ENCODE data around the gene ENPEP.
"Not testable (repeated sequence)": the region's sequence is repeated elsewhere in the genome, so short reads cannot be mapped to it uniquely, and the experiment has no call there.

The ENPEP gene

DNA sequence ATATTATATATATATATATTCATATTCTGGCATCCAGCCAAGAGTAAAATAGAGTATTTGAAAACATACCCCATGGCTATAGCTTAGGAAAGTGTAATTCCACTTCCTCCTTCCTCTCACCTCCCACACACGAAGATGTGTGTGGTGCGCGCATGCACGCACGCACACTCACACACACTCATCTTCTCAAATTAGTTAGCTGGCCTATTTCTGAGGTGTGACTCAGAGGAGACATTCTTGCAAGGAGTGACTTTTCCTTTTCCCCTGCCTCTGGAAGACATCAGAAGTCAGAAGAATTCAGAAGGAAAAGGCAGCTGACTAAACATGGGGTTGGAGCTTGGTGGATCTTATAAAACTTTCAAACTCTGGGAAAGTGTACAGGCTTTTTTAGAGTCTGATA is 8.8 kb downstream of the ENPEP start:
- peak; percentile 86 for DNase-seq

DNA sequence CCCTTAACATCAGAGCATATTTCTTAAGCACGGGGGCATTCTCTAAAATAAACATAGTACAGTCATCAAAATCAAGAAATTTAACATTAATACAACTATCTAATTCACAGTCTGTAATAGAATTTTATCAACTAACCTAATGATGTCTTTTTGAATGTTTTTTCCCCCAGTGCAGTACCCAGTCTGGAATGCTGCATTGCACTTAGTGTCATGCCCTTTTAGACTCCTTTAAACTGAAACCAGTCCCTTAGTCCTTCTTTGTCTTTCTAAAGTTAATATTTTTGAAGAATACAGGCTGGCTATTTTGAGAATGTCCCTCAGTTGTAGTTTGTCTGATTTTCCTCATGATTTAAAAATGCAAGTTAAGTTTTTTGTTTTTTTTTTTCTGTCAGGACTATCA is 9.5 kb downstream of the ENPEP start:
- no peak for DNase-seq

DNA sequence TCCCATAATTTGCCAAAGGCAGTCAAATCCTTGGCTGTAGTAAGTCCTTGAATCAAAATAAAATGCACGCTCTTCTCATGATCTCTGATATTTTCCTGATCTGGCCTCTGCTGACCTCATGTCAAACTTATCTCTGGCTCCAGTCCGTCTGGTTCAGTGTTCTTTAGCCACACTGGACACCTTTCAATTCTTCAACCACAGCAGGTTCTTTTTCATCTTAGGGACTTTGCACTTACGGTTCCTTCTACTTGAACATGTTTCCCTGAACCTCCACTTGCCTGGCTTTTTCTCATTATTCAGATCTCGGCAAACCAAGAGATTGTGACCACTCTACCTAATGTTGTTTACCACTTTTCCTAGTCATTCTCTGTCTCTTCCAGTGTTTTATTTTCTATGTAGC is 10.3 kb downstream of the ENPEP start:
- DNase-seq, result no peak

DNA sequence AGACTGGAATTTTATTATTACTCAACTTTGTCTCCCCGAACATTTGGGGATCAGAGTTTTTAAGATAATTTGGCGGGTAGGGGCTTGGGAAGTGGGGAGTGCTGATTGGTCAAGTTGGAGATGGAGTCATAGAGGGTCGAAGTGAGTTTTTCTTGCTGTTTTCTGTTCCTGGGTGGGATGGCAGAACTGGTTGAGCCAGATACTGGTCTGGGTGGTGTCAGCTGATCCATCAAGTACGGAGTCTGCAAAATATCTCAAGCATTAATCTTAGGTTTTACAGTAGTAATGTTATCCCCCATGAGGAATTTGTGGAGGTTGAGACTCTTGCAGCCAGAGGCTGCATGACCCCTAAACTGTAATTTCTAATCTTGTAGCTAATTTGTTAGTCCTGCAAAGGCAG is 10.9 kb downstream of the ENPEP start:
- not testable (repeated sequence) for DNase-seq

DNA sequence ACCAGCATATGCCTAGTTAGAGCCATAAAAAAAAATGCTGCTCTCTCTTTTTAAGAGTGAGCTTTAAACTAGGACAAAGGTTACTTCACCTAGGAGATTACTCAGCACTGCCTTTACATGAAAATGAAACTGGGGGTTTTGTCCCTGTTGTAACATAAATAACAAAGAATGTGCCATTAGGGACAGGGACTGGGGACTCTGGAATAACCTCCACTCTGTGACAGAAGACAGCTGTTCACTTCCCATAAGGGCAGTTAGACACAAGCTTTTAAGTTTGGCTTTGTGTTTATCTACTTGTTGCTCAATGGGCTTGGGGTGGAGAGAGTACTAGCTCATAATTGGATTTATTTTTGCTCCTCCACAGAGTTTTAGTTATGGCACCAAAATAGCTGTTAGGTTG is 11.9 kb downstream of the ENPEP start:
- no peak for DNase-seq

DNA sequence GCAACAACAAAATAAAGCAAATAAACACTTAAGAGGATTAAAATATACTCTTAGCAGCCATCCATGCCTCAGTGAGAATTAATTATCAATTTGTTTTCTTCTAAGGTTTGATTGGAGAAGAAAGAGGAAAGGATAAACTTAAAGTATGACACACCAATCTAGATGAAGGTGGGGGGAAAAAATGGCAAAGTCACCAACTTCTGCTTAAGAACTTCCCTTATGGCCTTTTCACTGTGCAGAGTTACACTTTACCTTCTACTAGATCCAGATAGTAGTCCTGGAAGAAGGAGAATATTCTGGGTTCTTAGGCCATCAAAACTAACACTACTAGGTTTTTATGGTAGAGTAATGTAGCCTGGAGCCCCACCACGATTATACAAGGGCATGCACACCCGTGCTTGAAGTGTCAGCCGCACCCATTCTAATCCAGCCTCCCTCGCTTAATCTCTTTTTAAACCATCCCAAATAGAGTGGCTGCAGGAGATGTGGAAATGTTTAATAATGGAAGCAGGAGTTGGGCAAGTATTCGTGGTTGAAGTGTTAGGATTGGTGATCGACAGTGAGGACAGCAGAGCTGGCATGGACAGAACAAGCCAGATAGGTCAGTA is 14.1 kb downstream of the ENPEP start:
- no peak for DNase-seq

DNA sequence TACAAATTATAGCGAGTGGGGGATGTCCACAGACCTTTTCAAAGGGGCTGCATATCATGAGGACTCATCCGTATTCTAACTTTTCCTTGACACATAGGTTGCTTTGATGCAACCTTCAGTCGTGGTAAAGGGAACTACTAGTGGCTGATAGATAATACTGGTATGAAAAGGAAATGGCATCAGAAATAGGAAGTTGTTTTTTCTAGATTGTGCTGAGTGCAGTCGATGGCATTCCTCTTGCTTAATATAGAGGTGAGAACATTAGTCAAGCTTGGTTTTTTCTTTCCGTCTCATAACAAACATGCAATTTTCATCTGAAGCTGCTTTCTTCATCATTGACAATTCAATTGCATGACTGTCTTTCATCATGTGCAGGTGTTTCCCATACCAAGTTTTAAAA is 16.6 kb downstream of the ENPEP start:
- no peak for DNase-seq

DNA sequence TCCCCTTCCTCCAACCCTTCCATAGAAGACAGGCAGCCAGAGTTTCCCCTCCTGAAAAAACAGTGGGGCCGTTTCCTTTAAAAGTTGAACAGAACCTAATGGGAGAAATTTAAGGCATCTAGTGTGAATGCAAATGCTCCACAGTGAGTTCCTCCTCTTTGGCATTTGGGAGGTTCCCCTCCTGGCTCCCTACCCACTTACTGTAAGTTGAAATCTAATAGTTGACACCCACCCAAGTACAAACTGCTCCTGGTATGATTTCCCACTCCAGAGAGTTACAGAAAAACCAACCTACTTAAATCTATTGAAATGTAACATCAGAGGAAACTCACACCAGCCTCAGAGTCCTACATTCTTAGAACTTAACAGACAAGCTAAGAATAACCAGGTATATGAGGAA is 17.6 kb downstream of the ENPEP start:
- no peak for DNase-seq

DNA sequence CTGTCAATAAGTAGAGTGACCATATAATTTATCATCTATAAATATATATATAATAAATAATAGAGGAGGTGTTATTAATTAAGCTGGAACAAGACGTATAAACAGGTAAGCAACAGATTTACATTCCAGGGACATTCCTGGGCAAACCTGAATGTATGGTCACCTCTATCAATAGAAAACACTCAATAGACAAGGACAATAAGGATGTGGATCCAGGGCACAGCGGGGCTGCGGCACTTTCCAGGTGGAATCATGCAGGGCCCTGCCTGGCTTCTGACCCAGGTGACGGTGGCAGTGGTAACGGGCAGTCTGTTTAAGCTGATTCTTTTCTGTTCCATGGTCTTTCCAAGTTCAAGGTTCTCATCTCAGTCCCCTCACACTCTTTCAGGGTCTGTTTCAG is 22.5 kb downstream of the ENPEP start:
- DNase-seq, result no peak

DNA sequence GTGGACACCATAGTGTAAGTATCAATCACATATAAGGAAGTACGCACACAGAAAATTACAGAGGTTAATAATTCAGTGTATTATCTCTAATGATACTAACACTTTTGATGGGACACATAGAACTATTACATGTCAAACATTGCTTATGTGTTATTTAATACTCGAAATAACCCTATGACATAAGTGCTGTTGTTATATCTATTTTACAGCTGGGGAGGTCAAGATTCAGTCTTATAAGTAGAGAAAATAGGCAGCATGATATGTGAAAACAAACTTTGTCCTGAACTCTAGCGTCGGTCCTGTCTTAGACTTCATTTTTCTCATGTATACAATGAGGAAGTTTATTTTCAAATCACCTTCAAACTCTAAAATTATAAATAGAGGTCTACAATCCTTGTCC is 23.2 kb downstream of the ENPEP start:
- DNase-seq, result no peak

DNA sequence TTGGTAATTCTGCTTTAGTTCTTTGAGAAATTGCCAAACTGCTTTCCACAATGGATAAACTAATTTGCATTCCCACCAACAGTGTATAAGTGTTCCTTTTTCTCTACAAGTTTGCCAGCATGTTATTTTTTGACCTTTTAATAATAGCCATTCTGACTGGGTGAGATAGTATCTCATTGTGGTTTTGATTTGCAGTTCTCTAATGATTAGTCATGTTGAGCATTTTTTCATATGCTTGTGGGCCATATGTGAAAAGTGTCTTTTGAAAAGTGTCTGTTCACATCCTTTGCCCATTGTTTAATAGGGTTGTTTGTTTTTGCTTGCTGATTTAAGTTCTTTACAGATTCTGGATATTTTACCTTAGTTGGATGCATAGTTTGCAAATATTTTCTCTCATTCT is 25.9 kb downstream of the ENPEP start:
- DNase-seq, result peak; percentile 61

DNA sequence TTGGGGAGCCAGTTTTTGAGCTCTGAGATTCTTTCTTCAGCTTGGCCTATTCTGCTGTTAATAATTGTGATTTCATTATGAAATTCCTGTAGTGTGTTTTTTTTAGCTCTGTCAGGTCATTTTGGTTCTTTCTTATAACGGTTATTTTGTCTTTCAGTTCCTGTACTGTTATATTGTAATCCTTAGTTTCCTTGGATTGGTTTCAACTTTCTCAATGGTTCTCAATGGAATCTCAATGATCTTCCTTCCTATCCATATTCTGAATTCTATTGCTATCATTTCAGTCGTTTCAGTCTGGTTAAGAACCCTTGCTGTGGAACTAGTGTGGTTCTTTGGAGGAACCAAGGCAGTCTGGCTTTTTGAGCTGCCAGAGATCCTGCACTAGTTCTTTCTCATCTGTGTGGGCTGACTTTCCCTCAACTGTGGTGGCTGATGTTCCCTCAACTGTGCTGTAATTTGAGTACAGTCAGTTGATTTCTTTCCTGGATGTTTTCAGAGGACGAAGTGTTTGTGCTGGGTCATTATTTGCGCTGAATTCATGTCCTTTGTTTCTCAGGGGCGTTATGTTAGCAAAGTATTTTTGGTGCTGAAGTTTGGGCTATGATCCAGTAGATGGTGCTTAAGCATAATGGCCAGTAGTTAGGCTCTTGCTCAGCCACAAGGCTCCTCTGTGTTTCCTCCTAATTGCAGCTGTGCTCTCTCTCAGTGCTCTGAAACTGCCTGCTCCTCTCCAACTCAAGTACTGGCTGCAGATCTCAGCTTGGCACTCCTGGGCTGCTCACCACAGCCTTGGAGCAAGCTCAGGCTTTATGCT is 27.5 kb downstream of the ENPEP start:
- DNase-seq, result no peak

DNA sequence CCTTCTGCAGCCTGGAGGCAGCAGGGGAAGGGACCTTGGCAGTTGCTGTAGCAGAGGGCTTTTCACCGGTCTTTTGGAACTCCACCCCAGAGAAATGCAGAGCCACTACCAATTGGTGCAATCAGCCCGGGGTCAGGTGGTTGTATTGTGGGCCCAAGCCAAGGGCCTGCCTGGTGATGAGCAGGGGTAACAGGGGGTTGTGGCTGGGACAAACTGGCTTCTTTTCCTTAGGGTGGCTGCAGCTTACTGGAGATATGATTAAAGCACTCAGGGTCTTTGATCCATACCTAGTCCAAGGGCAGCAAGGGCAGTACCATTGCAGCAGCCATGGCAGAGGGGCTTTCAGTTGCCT is 28.1 kb downstream of the ENPEP start:
- DNase-seq, result no peak

DNA sequence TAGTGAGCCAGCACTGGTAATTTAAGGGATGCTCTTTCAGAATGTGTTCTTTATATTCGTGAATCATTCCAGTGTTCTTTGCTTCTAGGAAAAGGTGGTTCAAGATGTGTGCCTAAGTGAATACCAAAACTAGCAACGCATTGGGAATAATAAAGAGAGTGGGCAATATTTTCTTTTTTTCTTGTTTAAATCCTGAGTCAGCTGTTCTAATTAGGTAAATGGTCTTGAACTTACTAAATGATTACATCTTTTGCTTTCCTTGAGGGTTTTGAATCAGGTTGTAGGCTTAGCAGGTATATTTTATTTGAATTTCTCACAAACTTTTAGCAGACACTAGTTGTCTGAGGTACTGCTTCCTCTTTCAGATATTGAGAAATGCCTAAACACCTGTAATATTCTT is 29.5 kb downstream of the ENPEP start:
- no peak for DNase-seq

DNA sequence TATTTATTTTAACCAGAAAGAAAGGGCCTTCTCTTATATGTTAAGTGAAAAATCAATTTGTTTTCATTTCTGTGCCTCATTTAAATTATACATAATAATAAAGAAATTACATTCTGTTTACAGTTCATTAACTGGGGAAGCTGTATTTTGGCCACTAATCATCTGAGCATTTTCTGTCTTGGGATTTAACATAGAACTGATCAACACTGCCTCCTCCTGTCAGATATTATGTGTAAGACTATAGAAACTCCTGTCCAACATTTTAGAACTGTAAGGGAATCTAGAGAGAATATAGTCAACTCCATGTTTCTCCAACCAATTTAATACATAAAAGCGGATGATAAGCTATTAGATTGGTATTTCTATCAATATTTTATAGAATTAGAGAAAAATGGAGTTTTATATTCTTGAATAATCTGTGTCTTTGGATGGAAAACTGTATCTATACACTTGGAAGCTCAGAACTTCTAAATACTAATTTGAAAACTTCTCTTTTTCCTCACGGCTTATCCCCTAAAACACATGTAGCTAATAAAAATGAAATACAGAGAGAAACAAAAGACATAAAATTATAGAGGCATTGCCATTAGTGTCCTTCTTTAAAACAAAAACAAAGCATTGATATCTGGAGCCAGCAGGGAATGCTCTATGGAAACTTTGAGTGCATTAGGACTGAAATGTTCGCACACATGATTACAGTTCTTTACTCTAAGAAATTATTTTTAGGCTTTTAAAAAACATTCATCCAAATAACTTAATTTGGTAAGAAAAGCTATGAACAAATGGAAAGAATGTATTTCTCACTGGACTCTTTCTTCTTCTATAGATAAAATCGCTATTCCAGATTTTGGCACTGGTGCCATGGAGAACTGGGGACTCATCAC is 33.1 kb downstream of the ENPEP start:
- peak; percentile 34 for DNase-seq

DNA sequence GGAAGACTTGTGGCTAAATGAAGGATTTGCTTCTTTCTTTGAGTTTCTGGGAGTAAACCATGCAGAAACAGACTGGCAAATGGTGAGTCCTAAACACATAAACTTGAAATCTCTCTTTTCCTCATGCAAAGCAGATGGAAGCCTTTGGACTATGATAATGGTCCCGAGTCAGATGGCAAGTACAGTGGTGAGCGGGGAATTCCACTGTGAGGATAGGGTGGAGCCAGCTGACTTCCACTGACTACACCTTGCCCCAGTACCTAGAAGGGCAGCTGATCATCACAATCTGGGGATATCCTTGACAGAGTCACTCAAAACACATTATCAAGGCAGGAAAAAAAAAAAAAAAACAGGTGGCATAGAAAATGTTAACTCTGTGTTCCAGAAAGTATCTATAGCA is 34.3 kb downstream of the ENPEP start:
- DNase-seq, result no peak

DNA sequence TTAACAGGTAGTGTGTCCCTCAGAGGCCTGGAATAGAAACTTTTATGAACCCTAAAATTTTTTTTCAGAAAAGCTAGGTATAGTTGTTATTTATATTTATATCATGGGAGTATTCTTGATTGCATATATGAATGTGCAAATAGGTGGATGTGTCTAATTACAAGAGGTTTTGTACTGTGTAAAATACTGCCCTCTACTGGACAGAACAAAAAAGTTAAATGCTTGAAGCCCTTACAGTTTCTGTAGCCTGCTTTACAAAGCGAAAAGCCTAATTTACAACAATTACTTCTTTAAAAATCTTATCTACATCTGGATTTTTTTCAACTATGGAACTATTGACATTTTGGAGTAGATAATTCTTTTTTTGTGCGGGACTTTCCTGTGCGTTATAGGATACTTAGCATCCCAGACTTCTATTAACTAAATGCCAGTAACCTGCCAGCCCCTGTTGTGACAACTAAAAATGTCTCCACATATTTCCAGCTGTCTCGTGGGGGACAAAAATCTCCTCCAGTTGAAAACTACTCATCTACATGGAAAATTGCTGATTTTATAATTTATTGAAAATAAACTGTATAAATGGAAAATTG is 35.1 kb downstream of the ENPEP start:
- peak; percentile 49 for DNase-seq

DNA sequence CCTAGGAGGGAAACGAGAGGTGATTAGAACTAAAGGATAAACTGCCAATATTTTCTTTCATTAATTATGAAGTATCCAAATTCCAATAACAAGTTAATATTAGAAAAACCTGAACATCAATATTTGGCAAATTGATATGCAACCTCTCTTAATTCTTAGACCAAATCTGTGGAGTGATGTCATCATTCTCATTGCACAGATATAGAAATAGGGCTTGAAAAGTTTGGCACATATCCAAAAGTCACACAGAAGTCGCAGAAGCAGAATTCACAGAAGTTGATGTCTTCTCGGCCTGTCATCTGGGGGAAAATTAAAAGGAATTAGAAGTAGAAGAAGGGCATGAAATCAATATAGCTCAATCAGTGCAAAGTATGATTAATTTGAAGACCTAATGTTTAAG is 36.9 kb downstream of the ENPEP start:
- DNase-seq, result no peak

DNA sequence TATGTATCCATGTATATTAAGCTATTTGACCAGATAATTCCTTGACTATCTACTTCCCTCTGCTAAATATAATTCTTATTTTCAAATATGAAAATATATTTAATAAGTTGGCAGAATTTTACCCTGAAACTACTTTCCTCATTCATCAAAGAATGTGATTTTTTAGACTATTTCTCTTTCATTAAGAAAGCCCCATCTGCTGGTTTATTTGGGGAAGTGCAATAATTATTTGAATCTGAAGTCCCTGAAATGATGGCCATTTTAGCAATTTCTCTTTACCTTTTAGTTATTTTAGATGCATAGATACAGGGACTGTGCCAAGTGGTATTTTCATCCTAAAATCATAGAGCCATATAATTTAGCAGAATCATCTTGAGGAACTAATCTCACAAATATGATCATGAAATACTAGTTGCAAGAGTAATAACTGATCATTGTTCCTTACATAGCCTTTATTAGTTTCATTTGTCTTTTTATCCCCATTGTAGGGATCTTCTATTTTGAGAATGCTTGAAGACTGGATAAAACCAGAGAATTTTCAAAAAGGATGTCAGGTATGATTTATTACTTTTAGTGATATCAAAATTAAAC is 39.0 kb downstream of the ENPEP start:
- DNase-seq, result peak; percentile 38

DNA sequence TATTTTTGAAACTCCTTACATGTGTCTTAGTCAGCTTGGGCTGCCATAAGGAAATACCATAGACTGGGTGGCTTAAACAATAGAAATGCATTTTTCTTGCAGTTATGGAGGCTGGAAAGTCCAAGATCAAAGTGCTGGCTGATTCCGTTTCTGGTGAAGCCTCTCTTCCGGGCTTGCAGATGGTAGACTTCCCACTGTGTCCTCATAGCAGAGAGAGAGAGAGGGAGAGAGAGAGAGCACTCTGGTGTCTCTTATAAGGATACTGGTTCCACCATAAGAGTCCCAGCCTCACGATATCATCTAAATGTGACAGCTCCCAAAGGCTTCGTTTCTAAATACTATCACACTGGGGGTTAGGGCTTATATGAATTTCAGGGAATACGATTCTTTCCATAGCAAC is 39.7 kb downstream of the ENPEP start:
- peak; percentile 4 for DNase-seq

DNA sequence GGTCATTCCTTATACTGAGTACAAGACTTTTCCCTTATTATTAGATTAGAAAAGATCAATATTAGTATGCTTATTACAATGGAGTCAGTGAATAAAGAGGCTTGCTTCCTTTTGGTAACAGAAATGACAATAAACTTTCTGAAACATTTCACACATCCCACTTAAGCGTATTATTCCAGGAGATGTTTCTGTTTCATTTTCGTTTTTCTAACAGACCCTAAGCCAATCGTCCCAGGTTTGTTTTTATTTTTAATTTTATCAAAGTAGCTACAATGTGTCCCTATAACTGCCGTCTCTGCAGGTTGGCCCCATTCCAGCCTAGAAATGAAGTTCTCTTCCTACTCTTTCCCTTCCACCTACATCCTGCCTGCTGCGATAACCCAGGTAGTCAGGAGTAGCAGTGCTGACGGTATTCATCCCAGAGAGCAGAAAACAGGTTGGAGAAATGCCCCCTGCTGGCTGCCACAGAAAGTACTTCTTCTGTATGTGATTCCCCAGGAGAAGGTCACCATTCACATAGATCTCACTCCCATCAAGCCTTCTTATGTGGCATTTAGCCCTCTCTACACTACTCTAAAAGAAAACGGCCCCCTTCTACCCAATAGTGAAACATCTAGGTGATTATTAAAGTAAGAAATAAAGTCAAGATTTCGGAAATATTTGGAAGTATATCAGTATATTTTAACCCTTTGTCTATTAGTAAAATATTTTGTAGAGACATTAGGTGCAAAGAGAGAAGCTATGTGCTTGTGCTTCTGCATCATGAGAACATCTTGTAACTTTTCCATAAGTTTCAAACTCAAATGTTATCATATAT is 40.4 kb downstream of the ENPEP start:
- peak; percentile 64 for DNase-seq

DNA sequence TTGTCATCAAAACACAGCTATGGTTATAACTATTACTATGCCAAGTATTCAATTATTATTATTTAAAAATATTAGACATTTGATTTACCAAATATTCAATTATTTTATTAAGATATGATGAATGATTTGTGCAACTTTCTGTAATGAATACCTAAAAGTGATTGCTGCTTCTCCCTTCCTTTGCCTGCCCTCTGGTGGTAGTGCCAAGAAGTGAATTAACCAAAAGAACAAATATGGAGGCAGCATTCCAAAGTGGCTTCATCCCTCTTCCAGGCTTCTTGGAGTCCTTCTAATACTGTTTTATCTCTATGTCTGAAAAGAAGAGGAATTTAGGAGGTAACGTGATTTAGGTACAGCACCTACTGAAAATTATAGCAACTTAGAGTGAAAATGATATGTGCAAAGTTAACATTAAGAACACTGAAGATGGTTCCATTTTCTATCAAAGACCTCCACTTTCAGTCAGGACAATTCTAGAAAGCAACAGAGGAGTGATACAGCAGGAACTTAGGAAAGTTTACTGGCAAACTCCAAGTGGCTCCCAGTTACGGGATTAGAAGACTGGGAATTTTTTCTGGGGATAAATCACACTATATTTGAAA is 43.0 kb downstream of the ENPEP start:
- DNase-seq, result peak; percentile 36

All from EL (cell line).